A673 (cell line): ENCODE data around the gene DMD. TPM values are rescaled to one million over a fixed set of nuclear protein-coding genes. Genes with fewer than 3 reads are reported as not detected.

Experiments used
- BruUV-seq: library from RNA; stranded (reverse); fragments of 400-500 nt; replicated peaks from 2 replicates; lab custom pipeline; 2021; lab: Mats Ljungman, UMichigan
- CTCF ChIA-PET: fragments of 300-600 bp; sonication (Branson Sonifier 250); formaldehyde crosslinking; loops from one replicate; lab custom pipeline; 2022; ENCODE audit warnings: antibody characterized with exemption; lab: Charles Lee
- POLR2A ChIA-PET: fragments of 300-600 bp; sonication (Branson Sonifier 250); formaldehyde crosslinking; loops from one replicate; lab custom pipeline; 2022; ENCODE audit warnings: antibody characterized with exemption; ENCODE audit not compliant: low non-redundant PET; lab: Charles Lee
- DNase-seq: peaks from one replicate; pipeline ENCODE4 v3.0.0-alpha.2; 2015; ENCODE audit warnings: low spot score
- H3K27ac ChIP-seq: fragments of 200-600 bp; sonication (generic); 2 replicates; pipeline ENCODE4 v1.5.1; 2016; ENCODE audit warnings: mixed run types, low read depth, mild to moderate bottlenecking, mixed read lengths, antibody characterized with exemption, low read length; ENCODE audit not compliant: poor library complexity, severe bottlenecking
- H3K27me3 ChIP-seq: fragments of 200-600 bp; sonication (generic); replicated peaks from 2 replicates; pipeline ENCODE4 v1.6.1; 2017; ENCODE audit warnings: mixed run types, low read depth, mild to moderate bottlenecking, mixed read lengths, antibody characterized with exemption, low read length; ENCODE audit not compliant: insufficient read depth, poor library complexity
- H3K36me3 ChIP-seq: fragments of 200-600 bp; sonication (generic); 2 replicates; pipeline ENCODE4 v1.6.1; 2016; ENCODE audit warnings: mixed run types, mild to moderate bottlenecking, mixed read lengths, antibody characterized with exemption, low read length; ENCODE audit not compliant: insufficient read depth, poor library complexity, severe bottlenecking
- H3K4me1 ChIP-seq: fragments of 200-600 bp; sonication (generic); 2 replicates; pipeline ENCODE4 v1.6.1; 2017; ENCODE audit warnings: mixed run types, mild to moderate bottlenecking, mixed read lengths, antibody characterized with exemption, low read length; ENCODE audit not compliant: insufficient read depth, poor library complexity, severe bottlenecking
- H3K4me3 ChIP-seq: fragments of 200-600 bp; sonication (generic); 2 replicates; pipeline ENCODE4 v1.5.1; 2016; ENCODE audit warnings: low read depth, mixed run types, mild to moderate bottlenecking, mixed read lengths, low read length; ENCODE audit not compliant: poor library complexity, severe bottlenecking
- H3K9me3 ChIP-seq: fragments of 200-600 bp; sonication (generic); 2 replicates; pipeline ENCODE4 v1.6.1; 2016; ENCODE audit warnings: mixed run types, low read depth, mild to moderate bottlenecking, mixed read lengths, antibody characterized with exemption, low read length; ENCODE audit not compliant: poor library complexity, severe bottlenecking
- CTCF ChIP-seq: fragments of 300-800, 200-600 bp; sonication (generic); conservative IDR thresholded peaks from 2 replicates; pipeline ENCODE4 v1.5.1; 2017; ENCODE audit warnings: low read depth, mild to moderate bottlenecking, antibody characterized with exemption, low read length, moderate library complexity, mixed read lengths
- EZH2 ChIP-seq: fragments of 200-600 bp; sonication (generic); IDR thresholded peaks from 2 replicates; pipeline ENCODE4 v1.6.1; 2017; ENCODE audit warnings: borderline replicate concordance, low read depth, mild to moderate bottlenecking, mixed read lengths, antibody characterized with exemption, low read length; ENCODE audit not compliant: poor library complexity, severe bottlenecking
- intact Hi-C: fragments of 100-400 bp; cut with micrococcal nuclease; formaldehyde crosslinking; loops from one replicate; pipeline ENCODE4 v1.10.0; 2022; ENCODE audit not compliant: unreplicated experiment
- total RNA-seq: library from RNA; stranded (reverse); gene quantifications from 2 replicates; pipeline ENCODE4 v1.2.3, GENCODE V29; 2021

DMD gene
- total RNA-seq, 1 experiment from 2014 or later: 5.4 TPM

- Histone ChIP-seq H3K9me3 (no peaks in the 10 kb centered on the region), H3K27me3 (no peaks in the 10 kb centered on the region), H3K4me3 (no peak overlapping the region), H3K4me1 (no peaks in the 10 kb centered on the region), H3K27ac (no peak overlapping the region), H3K36me3 (no peaks in the 10 kb centered on the region)
- BruUV-seq: no TSS peak
- no peak for TF ChIP-seq EZH2
- TF ChIP-seq CTCF: no peak
- DNase-seq: no peak
- POLR2A ChIA-PET: no interaction called here
- intact Hi-C loops: no loop called here
- CTCF ChIA-PET: no interaction called here
Observed at GRCh38 chrX:33133320-33133719, 78.0 kb downstream of the DMD start.

DNA sequence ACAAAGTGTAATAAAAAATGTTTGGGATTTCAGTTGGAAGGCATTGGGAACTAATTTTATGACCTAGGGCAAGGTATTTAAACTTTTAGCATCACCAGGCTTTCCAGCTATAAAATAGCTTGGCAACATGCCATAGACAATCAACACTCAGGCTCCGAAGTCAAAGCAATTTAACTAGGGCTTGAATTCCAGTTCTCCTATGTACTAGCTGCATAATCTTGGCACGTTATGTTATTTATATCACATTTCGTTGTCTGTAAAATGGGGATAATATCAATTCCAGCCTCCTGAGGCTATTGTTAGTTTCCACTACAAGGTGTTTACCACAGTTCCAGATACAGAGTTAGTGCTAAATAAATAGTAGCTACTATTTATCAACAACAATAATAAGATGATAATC, 78.8 kb downstream of the DMD start:
- Histone ChIP-seq H3K4me3 (no peak overlapping the region), H3K27ac (no peak overlapping the region), H3K27me3 (no peaks in the 10 kb centered on the region), H3K36me3 (no peaks in the 10 kb centered on the region), H3K9me3 (no peaks in the 10 kb centered on the region), H3K4me1 (no peaks in the 10 kb centered on the region)
- CTCF ChIA-PET: no interaction called here
- BruUV-seq: no TSS peak
- POLR2A ChIA-PET: no interaction called here
- intact Hi-C loops: no loop called here
- DNase-seq: no peak
- no peak for TF ChIP-seq EZH2
- no peak for TF ChIP-seq CTCF

GRCh38 chrX:33129607-33130006, 81.7 kb downstream of the DMD start:
- no peak overlapping the region for H3K27ac ChIP-seq
- no peaks in the 10 kb centered on the region for H3K9me3 ChIP-seq
- intact Hi-C loops: no loop called here
- H3K4me3 ChIP-seq: no peak overlapping the region
- ChIA-PET POLR2A (no interaction called here), CTCF (no interaction called here)
- no peak for TF ChIP-seq CTCF
- no peak for TF ChIP-seq EZH2
- H3K27me3 ChIP-seq: no peaks in the 10 kb centered on the region
- no peak for DNase-seq
- no peaks in the 10 kb centered on the region for H3K4me1 ChIP-seq
- no TSS peak for BruUV-seq
- no peaks in the 10 kb centered on the region for H3K36me3 ChIP-seq
